GM12892 (cell line): Measurements from ENCODE around the gene SIM2.

Experiments
- POLR2A ChIP-seq: IDR thresholded peaks from 2 replicates; pipeline ENCODE4 v1.6.1; 2011; ENCODE audit warnings: low read depth, low read length, control low read depth
- TAF1 ChIP-seq: IDR thresholded peaks from 2 replicates; pipeline ENCODE4 v1.6.1; 2011; ENCODE audit warnings: low read depth, mild to moderate bottlenecking, control low read depth, low read length, borderline replicate concordance

DNA sequence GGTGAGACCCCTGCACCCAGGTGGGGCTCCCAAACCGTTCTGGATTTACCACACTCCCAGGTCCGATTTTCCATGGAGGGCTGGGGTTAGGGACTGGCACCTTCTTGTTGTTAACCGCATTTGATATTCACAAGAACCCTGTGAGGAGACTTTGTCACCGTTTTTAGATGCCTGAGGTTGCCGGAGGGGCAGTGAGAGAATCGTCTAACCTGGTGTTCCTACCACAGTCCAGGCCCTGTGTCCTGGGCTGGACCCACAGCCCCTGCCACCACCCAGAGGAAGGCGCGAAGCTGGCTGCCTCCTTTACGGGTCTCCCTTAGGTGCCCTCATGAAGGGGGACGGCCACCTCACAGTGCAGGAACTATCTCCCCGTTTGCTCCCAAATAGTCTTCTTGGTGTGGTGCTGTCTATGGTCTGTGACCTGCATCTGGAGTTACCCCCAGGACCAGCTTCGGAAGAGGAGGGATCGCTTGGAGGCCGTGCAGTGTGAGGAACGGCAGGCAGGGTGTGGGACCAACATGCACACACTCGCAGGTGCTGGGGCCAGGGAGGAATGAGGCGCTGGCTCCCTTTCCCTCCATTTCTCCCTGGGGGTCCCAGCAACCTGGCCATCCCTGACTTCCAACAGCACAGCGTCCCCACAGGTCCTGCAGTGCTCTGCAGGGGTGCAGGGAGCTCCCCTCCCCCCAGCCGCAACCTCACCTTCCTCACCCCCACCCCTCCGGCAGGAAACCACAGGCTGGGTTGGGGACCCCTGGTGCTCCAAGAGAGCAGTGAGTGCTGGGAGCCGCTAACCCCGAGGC lies 7.0 kb downstream of the SIM2 start:
- TF ChIP-seq TAF1 (no peak), POLR2A (no peak)
